ENCODE data around the gene HDAC3.

HDAC3 gene

DNA sequence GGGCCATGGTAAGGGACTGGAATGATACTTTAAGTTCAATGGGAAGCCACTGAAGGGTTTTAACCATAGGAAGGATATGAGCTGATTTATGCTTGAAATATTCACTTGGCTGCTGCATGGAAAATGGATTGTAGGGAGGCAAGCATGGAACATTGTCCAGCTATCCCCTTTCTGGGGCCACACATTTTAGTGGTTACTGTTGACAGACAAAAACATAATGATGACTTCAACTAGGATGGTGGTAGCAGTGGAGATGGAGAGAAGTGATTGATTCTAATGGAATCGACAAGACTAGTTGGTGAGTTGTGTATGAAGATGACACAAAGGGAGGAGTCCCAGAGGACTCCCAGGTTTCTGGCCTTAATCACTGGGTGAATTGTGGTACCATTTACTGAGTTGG is 20.8 kb upstream of the HDAC3 start:
- no peak overlapping the region for H3K27ac ChIP-seq

DNA sequence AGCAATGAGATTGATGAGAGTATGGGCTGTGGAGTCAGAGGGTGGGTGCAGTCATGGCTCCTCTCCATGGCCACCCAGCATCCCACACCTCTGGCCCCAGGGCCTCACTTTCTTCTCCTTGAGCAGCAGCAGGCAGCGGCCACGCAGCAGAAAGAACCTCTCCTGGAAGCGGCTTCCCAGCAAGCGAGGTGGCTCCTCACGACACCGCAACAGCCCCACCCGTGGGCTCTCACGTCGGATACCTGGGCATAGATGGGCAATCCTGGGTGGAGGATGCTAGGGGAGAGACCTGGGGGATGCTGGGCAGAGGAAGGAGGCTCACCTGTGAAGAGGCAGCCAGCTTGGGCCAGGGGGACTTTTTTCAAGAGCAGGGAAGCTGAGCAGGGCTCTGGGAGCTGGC is 19.7 kb upstream of the HDAC3 start:
- H3K27ac ChIP-seq: no peak overlapping the region
- TF ChIP-seq, protein P1, sequence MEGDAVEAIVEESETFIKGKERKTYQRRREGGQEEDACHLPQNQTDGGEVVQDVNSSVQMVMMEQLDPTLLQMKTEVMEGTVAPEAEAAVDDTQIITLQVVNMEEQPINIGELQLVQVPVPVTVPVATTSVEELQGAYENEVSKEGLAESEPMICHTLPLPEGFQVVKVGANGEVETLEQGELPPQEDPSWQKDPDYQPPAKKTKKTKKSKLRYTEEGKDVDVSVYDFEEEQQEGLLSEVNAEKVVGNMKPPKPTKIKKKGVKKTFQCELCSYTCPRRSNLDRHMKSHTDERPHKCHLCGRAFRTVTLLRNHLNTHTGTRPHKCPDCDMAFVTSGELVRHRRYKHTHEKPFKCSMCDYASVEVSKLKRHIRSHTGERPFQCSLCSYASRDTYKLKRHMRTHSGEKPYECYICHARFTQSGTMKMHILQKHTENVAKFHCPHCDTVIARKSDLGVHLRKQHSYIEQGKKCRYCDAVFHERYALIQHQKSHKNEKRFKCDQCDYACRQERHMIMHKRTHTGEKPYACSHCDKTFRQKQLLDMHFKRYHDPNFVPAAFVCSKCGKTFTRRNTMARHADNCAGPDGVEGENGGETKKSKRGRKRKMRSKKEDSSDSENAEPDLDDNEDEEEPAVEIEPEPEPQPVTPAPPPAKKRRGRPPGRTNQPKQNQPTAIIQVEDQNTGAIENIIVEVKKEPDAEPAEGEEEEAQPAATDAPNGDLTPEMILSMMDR (conservative IDR thresholded peaks at IDR 0.05): no peak

More for the DNA sequence above, 20.8 kb upstream of the HDAC3 start:
- TF ChIP-seq, protein P1 (conservative IDR thresholded peaks at IDR 0.05): no peak

DNA sequence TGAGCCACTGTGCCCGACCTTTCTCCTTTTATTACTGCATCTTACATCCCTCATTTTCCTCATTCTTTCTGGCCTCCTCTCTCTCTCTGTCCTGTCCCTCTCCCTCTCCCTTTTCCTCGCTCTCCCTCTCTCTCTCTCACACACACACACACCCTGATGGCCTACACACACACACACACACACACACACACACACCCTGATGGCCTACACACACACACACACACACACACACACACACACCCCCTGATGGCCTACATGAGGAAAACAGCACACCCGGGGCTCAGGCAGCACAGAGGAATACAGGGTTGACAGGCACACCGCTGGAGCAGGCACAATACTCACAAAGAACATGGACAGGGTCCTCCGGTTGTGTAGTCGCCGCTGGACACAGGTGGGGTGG is 18.4 kb upstream of the HDAC3 start:
- TF ChIP-seq, protein P1 (conservative IDR thresholded peaks at IDR 0.05): no peak
- H3K27ac ChIP-seq: no peak overlapping the region

DNA sequence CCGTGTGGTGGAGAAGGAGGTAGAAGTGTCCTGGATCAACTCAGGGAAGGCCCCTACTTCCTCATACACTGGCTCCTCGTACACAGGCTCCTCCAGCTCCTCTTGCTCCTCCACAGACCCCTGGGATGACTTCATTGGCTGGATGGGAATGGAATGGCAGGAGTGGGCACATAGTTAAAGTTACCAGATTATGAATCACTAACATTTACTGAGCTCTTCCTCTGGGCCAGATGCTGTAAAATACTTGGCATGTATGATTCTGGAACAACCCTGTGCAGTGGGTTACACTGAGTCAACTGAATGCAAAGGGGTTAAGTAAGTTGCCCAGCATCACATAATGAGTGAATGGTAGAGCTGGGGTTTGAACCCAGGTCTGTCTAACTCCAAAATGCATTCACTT is 17.6 kb upstream of the HDAC3 start:
- TF ChIP-seq, protein P1 (conservative IDR thresholded peaks at IDR 0.05): no peak
- no peak overlapping the region for H3K27ac ChIP-seq

DNA sequence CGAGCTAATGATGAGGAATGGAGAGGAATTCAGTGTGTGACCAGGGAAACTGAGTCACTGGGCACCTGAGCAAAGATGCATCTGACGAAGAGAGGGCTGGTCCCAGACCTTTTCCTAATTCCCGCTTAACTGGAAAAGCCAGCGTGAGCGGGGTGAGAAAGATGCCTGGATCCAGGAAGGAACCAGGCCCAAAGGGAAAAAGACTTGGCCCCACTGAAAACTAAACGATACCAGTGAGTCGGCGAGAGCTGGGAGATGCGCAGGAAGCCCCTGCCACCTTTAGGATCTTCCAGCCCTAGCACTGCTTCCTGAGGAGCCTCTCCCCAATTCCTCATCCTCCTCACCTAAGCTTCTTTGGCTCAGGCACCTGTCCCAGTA is 15.1 kb upstream of the HDAC3 start:
- TF ChIP-seq, protein P1 (conservative IDR thresholded peaks at IDR 0.05): no peak
- H3K27ac ChIP-seq: peak overlapping the region; percentile 56

DNA sequence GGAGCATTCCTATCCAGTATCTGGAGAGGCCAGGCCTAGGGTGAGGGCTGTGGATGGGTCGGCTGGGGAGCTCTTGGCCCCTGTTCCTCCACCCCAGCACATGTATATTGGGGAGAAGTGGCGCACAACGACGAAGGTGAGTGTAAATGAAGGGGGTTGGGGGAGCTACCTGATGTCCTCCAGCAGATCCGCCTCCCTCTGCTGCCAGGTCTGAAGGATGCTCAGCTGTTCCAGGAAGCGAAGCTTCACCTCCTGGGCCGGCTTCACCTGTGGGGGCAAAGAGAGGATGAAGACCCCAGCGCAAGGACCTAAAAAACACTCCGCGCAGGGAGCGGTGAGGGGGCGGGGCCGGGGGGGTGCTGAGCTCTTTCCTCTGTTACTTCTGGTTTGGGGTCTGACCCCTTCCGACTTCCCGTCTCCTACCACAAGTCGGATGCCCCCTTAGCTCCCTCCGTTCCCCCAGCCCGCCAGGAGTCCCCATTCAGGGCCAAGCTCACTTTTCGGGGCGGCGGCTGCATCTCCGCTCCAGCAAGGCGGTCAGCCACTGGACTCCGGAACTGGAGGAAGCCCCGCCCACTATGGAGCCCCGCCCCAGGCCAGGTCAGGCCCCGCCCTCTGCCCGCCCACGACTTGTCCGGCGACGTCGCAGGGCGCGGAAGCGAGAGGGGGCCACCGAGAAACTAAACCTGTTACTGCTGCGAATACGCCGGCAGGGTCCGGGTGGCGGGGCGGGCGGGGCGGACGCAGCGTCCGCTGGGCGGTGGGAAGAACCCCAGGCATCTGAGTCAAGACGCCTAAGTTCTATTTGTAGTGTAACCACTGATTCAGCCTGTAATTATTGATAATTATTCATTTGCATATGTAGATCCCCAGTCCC is 14.4 kb upstream of the HDAC3 start, which contains the start of gene FCHSD1:
Gene FCHSD1, minus strand, starts transcription at position 568 of the 877 bp plus-strand sequence. Its CDS starts 50 bp downstream, at position 518.
- TF ChIP-seq, protein P1 (conservative IDR thresholded peaks at IDR 0.05): no peak
- H3K27ac ChIP-seq: peak within 1 kb of the TSS; percentile 56

DNA sequence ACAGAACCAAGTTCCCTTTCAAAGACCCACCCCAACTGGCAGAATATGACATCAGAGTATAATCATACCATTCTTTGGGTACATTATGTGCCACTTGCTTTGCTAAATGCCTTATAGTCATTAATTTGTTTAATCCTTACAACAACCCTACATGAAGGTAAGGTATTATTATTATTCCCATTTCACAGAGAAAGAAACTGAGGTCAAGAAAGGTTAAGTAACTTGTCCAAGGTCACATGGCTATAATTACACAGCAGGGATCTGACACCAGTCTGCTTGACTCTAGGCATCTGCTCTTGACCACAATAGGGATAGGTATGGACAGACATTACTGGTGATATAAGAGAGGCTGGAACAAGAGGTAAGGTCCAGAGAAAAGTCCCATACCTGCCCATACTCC is 13.3 kb upstream of the HDAC3 start:
- H3K27ac ChIP-seq: no peak overlapping the region
- TF ChIP-seq, protein P1 (conservative IDR thresholded peaks at IDR 0.05): no peak

Data from VCaP (cell line).